ENCODE measurements around the gene RUVBL2.

Gene RUVBL2

DNA sequence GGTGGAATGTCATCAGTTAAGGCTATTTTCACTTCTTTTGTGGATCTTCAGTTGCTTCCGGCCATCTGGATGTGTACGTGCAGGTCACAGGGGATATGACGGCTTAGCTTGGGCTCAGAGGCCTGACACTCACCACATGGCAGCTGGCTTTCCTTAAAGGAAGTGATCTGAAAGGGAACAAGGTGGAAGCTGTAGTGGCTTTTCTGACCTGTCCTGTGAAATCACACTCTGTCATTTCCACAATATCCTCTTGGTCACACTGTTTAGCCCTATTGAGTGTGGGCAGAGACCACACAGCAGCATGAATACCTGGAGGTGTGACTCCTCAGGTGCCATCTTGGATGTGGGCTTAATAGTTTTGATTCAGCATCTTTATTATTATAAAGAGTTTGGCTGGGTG is 43.5 kb upstream of the RUVBL2 start:
- H3K4me3 ChIP-seq (ENCODE audit: low read depth, low read length) = no peak overlapping the region
- H3K36me3 ChIP-seq (ENCODE audit: control insufficient read depth in 2 of 2, insufficient read depth in 1 of 2, low read length in 2 of 2) = no peaks in the 10 kb centered on the region
- ChIA-PET POLR2A (no interaction called here), CTCF (interaction anchor here (0.6 kb wide), 1 partner anchor 262 kb away, joined by 4 read pairs; no protein-coding TSS in a partner anchor)
- peaks cover under 1% of the 10 kb centered on the region for H3K4me1 ChIP-seq (ENCODE audit: control insufficient read depth, insufficient read depth, low read length)
- no peak for TF ChIP-seq RBAK (tag by site-specific recombination; IDR thresholded peaks at IDR 0.05)
- no peak for TF ChIP-seq ZNF792 (tag by site-specific recombination; IDR thresholded peaks at IDR 0.05)
- no peak for TF ChIP-seq SCRT1 (tag by site-specific recombination; IDR thresholded peaks at IDR 0.05; ENCODE audit: borderline replicate concordance)
- TF ChIP-seq, protein P1, sequence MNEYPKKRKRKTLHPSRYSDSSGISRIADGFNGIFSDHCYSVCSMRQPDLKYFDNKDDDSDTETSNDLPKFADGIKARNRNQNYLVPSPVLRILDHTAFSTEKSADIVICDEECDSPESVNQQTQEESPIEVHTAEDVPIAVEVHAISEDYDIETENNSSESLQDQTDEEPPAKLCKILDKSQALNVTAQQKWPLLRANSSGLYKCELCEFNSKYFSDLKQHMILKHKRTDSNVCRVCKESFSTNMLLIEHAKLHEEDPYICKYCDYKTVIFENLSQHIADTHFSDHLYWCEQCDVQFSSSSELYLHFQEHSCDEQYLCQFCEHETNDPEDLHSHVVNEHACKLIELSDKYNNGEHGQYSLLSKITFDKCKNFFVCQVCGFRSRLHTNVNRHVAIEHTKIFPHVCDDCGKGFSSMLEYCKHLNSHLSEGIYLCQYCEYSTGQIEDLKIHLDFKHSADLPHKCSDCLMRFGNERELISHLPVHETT (tag by site-specific recombination; IDR thresholded peaks at IDR 0.05) = no peak
- no peak for TF ChIP-seq SP3 (tag by site-specific recombination; IDR thresholded peaks at IDR 0.05)
- no peak for TF ChIP-seq IKZF3 (tag by site-specific recombination; IDR thresholded peaks at IDR 0.05)
- no peak for TF ChIP-seq ZXDB (tag by site-specific recombination; IDR thresholded peaks at IDR 0.05)
- TF ChIP-seq KLF1 (tag by site-specific recombination; IDR thresholded peaks at IDR 0.05) = no peak
- no peak for TF ChIP-seq ZNF174 (tag by site-specific recombination; IDR thresholded peaks at IDR 0.05)
- no peak for TF ChIP-seq SALL2 (tag by site-specific recombination; IDR thresholded peaks at IDR 0.05; ENCODE audit: borderline replicate concordance)
- no peak for TF ChIP-seq ZNF670 (tag by site-specific recombination; IDR thresholded peaks at IDR 0.05; ENCODE audit: low read depth)
- H3K27ac ChIP-seq (ENCODE audit: extremely low read depth, low read depth, low read length) = no peak overlapping the region
- no peaks in the 10 kb centered on the region for H3K9me3 ChIP-seq (ENCODE audit: control insufficient read depth, insufficient read depth, low read depth, low read length)

DNA sequence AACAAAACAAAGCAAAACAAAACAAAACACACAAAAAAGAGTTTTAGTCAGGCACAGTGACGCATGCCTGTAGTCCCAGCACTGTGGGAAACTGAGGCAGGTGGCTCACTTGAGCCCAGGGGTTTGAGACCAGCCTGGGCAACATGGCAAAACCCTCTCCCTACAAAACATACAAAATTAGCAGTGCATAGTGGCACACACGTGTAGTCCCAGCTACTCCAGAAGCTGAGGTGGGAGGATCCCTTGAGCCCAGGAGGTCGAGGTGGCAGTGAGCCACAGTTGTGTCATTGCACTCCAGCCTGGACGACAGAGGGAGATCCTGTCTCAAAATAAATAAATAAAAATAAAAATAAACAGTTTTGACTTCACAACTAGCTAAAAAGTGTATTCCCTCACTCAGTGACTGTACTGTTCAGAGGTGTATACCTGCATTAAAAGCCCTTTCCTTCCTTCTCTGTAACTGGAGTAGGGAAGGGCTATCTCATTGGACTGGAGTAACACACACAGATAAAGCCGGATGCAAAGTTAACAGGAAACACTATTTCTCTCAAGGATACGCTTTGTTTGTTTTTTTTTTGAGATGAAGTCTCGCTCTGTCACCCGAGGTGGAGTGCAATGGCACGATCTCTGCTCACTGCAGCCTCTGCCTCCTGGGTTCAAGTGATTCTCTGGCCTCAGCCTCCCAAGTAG is 42.7 kb upstream of the RUVBL2 start:
- ChIA-PET POLR2A (interaction anchor here (0.8 kb wide), 1 partner anchor 28 kb away, joined by 3 read pairs; no protein-coding TSS in a partner anchor), CTCF (interaction anchor here (0.6 to 1.2 kb wide), 2 partner anchors 20 to 117 kb away, joined by 3 read pairs; no protein-coding TSS in a partner anchor)
- Histone ChIP-seq H3K27ac (ENCODE audit: extremely low read depth, low read depth, low read length) (no peak overlapping the region), H3K9me3 (ENCODE audit: control insufficient read depth, insufficient read depth, low read depth, low read length) (no peaks in the 10 kb centered on the region), H3K36me3 (ENCODE audit: control insufficient read depth in 2 of 2, insufficient read depth in 1 of 2, low read length in 2 of 2) (peaks cover 0 to 6% of the 10 kb centered on the region in 2 experiments; a peak in 1 of 3 replicates), H3K4me3 (ENCODE audit: low read depth, low read length) (no peak overlapping the region), H3K4me1 (ENCODE audit: control insufficient read depth, insufficient read depth, low read length) (peaks cover 5% of the 10 kb centered on the region)
- TF ChIP-seq ZNF292 (tag by site-specific recombination; IDR thresholded peaks at IDR 0.05; ENCODE audit: borderline replicate concordance, low read depth) = no peak
- TF ChIP-seq MYNN (tag by site-specific recombination; IDR thresholded peaks at IDR 0.05; ENCODE audit: borderline replicate concordance) = no peak
- TF ChIP-seq, protein P2, sequence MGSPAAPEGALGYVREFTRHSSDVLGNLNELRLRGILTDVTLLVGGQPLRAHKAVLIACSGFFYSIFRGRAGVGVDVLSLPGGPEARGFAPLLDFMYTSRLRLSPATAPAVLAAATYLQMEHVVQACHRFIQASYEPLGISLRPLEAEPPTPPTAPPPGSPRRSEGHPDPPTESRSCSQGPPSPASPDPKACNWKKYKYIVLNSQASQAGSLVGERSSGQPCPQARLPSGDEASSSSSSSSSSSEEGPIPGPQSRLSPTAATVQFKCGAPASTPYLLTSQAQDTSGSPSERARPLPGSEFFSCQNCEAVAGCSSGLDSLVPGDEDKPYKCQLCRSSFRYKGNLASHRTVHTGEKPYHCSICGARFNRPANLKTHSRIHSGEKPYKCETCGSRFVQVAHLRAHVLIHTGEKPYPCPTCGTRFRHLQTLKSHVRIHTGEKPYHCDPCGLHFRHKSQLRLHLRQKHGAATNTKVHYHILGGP (tag by site-specific recombination; IDR thresholded peaks at IDR 0.05) = no peak
- TF ChIP-seq OSR2 (tag by site-specific recombination; IDR thresholded peaks at IDR 0.05) = 0 out of 2 replicates have a peak, but pooled peaks have one; percentile 10
- peak; percentile 51; the same call in 1 of the 2 replicates for TF ChIP-seq ZNF394 (tag by site-specific recombination; IDR thresholded peaks at IDR 0.05; ENCODE audit: borderline replicate concordance)
- TF ChIP-seq, protein P1 (tag by site-specific recombination; IDR thresholded peaks at IDR 0.05) = no peak
- no peak for TF ChIP-seq ZNF350 (tag by site-specific recombination; IDR thresholded peaks at IDR 0.05)
- no peak for TF ChIP-seq ZNF610 (tag by site-specific recombination; IDR thresholded peaks at IDR 0.05; ENCODE audit: borderline replicate concordance)
